GM18867 (cell line): Measurements from ENCODE around the gene GRAPL.
"Not testable (repeated sequence)": the region's sequence is repeated elsewhere in the genome, so short reads cannot be mapped to it uniquely, and the experiment has no call there.

Experiments used
- ATAC-seq: cut with Tn5 transposase; IDR thresholded peaks from one replicate; pipeline ENCODE4 v1.9.1; 2021; ENCODE audit warnings: mild to moderate bottlenecking, moderate library complexity; ENCODE audit not compliant: unreplicated experiment

GRAPL gene

GRCh38 chr17:19136138-19136537 lies 8.7 kb downstream of the GRAPL start:
- ATAC-seq: not testable (repeated sequence)

DNA sequence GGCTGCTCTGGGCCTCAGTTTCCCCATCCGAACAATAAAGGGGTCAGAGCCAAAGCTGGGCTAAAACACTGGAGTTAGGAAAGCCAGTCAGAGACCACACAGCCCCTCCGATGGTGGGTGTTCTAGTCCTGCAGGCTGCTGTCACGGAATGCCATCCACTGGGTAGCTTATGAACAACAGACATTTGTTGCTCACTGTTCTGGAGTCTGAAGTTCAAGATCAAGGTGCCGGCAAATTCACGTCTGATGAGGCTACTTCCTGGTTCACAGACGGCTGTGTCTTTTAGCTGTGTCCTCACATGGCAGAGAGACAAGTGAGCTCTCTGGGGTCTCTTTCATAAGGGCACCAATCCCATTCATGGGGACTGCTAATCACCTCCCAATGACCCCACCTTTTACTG lies 9.2 kb downstream of the GRAPL start:
- ATAC-seq: not testable (repeated sequence)

- ATAC-seq: peak; percentile 28
These were observed 10.6 kb downstream of the GRAPL start for GRCh38 chr17:19137959-19138358.

DNA sequence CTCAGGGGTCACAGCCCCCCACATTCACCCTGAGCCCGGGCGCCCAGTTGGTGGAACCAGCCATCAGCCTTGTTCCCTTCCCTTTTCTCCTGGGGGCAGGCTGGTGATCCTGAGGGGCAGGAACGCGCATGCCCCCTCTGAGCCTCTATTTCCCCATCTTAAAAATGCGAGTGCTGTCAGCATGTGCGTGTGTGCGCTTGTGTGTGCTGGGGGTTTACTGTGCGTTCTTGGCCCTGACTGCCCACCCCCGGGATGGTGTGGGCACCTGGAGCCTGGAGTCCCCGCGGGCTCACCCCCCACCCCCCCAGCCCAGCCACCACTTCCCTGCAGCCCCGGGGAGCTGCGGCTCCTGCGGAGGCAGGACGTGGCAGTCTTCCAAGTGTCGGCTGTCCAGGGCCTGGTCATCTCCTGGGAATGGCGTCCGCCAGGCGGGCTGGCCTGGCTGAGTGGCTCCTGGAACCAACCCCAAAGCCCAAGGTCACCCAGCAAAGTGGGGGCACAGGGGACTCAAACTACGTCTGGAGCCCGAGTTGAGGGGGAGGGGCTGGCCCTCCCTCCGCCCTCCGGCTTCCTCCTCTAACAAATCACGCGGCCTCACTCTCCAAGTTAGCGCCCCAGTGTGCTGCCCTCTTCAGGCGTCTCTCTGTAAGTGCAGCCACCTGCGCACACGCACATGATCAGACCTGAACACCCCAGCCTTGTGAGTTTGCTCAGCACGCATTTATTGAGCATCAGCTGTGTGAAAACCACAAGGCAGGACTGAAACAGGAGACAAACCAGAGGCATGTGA lies 14.2 kb downstream of the GRAPL start:
- ATAC-seq: peak; percentile 59

- ATAC-seq: not testable (repeated sequence)
These were observed 15.0 kb downstream of the GRAPL start for GRCh38 chr17:19142419-19142818.

DNA sequence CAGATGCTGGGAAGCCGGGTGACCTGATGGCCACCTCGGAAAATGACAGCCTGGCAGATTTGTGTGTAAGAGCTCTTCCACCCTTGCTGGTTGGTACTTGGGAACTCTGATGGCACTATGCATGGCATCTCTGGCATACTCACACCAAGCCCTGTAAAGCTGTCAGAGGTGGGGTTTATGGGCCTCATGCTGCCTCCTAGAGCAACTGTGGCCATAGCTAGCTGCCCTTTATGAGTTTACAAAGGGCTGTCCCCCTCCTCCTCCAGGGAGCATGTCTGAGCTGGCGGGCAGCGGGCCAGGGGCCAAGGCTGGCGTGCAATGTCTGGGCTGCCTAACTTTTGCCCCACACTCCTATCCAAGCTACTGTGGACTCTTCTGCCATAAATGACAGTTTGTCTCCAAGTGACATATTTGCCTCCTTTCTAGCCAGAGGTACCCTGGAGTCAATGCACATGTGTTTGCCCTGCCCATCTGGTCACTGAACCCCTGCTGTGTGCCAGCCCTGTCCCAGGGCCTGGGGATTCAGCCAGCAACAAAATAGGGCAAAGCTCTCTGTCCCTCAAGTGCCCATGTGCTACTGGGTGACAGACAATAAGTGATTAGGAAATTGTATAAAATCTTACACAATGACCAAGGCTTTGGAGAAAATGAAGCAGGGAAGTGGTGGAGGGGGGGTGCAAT lies 15.8 kb downstream of the GRAPL start:
- ATAC-seq: not testable (repeated sequence)

DNA sequence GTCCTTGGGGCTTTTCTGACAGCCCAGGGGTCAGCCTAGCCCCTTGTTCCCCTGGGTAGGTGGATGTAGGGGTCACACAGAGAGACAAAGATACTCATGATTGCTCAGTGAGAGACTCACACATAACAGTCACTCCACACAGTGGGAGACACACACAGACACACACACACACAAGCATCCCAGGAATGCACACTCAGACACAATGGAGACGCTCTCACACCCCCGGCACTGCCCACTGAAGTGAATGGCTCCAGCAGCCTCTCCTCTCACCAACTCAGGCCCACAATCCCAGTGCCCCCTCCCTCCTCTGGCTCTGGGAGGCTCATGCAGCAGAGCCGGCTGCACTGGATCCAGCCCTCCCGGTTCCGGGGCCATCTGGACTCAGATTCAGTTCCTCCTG lies 17.0 kb downstream of the GRAPL start:
- not testable (repeated sequence) for ATAC-seq

DNA sequence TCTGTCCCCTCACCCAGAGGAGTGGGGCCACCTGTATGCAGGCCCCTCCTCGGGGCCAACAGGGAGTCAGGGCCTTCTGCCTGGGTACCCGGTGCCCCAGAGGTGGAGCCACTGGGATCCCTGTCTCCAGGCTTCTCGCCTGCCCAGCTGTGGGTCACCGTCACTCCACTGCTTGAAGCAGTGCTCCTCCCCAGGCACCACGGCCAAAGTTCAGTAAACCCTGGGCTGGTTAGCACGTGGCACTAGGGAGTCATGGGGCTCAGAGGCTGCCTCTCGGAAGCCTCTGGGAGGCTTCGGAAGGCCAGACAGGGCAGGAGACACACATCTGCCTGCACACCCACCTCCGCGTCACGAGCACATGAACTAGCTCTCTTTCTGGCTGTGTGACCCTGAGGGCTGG lies 18.1 kb downstream of the GRAPL start:
- ATAC-seq: not testable (repeated sequence)

DNA sequence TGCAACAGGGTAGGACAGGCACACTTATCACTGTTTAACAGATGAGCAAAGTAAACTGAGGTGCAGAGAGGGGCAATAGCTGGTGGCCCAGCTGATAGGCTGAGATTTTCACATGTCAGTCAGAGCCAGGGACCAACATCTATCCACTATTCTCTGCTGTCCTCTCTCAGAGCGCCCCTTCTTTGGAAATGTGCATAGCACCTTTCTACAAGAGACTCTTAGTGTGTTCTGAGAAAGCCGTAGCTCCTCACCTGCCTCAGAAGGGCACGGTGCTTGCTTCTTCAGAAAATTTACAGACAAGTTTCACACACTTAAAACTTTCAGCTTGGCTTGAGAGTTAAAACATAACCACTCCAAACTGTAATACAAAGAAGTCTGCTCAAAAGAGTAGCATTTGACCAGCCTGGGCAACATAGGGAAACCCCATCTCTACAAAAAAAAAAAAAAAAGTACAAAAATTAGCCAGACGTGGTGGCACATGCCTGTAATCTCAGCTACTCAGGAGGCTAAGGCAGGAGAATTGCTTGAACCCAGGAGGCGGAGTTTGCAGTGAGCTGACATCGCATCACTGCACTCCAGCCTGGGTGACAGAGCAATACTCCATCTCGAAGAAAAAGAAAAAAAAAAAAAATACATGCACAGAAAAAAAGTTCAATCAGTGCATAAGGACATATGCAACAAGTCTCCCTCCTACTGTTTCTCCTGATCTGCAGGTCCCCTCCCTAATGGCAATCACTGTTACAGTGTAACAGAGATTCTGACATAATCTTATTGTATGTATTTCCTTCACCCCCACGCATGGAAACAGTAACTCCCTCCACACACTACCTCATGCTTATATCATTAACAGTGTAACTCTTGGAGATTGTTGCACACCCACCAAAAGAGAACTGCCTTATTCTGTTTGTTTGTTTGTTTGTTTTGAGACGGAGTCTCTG lies 23.6 kb downstream of the GRAPL start:
- ATAC-seq: not testable (repeated sequence)

GRCh38 chr17:19157628-19158027 lies 30.2 kb downstream of the GRAPL start:
- ATAC-seq: not testable (repeated sequence)

DNA sequence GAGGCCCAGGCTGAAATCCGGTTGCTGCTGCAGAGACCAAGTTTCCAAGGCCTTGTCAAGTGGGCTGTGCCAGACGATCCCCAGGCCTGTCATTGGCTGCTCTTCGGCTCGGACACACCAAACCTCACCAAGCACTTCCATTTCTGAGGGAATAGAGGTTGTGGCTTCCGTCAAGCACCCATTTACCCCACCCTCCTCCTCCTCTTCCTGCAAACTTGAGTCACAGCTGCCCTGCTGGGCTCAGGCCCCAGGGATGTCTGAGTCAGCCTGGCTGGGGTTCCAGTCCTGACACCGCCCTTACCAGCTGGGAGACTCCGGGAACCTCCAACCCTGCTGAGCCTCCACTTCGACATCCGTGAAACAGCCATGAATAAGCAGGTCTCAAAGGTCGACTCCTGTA lies 31.1 kb downstream of the GRAPL start:
- ATAC-seq: not testable (repeated sequence)

GRCh38 chr17:19158938-19159337 lies 31.5 kb downstream of the GRAPL start:
- ATAC-seq: not testable (repeated sequence)

DNA sequence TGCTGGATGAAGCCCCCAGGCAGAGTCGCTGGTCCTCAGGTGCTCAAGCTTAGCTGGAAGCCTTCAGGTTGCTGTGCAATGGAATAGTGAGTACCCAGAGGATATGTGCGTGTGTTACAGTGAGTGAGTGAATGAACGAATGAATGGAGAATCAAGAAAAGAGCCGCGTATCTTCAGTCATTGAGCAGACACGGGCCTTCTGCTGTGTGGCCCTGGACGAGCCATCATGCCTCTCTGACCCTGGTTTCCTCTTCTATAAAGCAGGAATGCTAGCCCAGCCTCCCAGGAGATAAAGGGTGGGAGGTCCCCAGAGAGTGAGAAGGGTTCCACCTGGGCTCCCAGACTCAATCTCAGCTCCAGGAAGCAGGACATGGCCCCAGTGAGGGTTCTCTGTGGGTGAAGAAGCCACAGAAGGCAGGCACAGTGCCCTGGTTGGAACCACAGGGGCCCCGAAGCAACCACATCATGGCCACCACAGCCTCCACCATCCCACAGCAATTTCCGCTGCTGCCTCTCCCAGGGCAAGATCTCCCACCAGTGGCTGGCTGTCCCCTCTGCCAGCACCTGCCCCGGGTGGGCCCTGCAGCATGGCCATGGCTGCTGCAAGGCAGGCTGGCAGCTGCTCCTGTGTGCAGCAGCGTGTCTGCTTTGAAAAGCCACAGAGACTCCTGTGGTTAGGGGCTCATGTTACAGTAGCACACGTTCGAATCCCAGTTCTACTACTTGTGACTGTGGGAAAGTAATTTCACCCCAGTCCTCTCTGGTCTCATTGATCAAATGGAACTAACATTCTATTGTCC lies 34.1 kb downstream of the GRAPL start:
- ATAC-seq: peak; percentile 45

DNA sequence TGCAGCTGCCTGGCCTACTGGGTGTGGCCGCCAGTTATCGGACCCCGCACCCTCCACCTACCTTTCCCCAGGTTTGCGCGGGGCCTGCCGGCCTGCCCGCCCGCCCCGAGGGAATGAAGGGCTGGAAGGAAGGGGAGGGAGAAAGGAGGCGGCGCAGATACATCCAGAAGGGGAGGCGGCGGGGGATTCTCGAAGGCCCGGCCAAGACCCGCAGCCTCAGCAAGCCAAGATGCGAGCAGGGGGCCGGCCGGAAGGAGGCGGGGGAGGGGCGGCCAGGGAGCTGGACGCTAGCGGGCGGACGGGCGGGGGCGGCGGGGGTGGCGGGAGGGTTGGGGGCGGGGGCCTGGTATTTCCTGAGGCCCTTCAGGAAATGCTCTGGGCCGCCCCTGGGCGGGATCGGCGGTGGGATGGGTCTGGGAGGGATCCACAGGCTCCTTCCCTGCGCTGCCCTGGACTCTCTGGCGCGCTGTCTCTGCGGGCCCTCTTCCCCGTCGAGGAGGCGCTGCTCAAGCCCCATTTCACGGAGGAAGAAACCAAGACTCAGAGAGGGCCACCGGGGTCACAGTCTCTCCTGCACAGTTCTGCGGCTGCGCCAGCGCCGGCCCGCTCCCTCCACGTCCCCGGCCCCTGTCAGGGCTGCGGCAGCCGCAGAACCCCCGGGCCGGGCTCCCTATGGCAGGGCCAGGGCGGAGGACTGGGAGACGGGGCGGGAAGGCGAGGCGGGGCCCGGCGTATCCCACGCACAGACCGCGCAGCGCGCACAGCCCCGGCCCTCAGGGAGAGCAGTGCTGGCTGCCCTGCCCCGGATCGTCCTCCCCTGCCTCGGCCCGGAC lies 35.2 kb downstream of the GRAPL start:
- not testable (repeated sequence) for ATAC-seq

- not testable (repeated sequence) for ATAC-seq
These were observed 47.0 kb downstream of the GRAPL start for GRCh38 chr17:19174422-19174821.

DNA sequence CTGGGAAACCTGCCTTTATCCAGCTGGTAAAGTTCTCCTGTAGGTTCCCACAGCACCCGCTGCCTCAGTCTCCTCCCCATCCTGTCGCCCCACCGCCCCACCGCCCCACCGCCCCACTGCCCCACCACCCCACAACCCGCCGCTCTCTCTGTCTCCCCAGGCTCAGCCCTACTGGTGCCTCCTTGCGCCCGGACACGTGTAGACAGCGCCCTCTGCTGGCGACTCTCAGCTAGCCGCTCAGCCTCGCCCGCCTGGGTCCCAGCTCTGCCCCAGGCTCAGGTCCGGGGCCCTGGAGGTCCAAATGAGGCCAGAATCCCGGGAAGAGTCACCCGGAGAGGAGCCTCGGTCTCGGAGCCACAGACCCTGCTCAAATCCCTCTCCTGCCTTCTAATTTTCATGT lies 48.0 kb downstream of the GRAPL start:
- ATAC-seq: peak; percentile 84

- ATAC-seq: peak; percentile 86
These were observed 53.9 kb downstream of the GRAPL start for GRCh38 chr17:19181040-19181875.
